Measurements from ENCODE around the gene OLFM2.

OLFM2 gene

DNA sequence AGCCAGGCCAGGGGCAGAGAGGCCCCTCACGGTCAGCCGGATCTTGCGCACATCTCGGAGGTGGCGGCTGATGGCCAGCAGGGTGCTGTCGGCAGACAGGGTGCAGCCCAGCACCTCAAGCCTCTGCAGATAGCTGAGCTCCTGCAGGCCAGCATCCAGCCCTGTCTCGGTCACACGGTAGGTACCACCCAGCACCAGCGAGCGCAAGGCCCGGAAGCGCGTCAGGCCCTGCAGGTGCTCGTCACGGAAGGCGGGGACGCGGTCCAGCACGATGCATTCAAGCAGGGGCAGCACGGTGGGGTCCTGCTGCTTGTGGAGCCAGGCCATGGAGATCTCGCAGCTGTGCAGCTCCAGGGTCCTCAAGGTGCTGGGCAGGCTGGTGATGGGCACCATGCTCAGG is 125.2 kb downstream of the OLFM2 start:
- Histone ChIP-seq H3K9ac (ENCODE audit: low read depth, low read length) (no peak overlapping the region), H3K9me3 (ENCODE audit: insufficient read depth, low read length, severe bottlenecking) (peaks cover 9% of the 10 kb centered on the region), H2AFZ (ENCODE audit: low read depth, low read length) (no peak overlapping the region), H3K4me1 (ENCODE audit: insufficient read depth, low read length) (no peaks in the 10 kb centered on the region), H3K36me3 (ENCODE audit: insufficient read depth, low read length) (peaks cover 48% of the 10 kb centered on the region), H4K20me1 (ENCODE audit: insufficient read depth, low read length) (no peaks in the 10 kb centered on the region), H3K27ac (ENCODE audit: low read length) (no peak overlapping the region), H3K27me3 (ENCODE audit: insufficient read depth, low read length, poor library complexity) (no peaks in the 10 kb centered on the region), H3K4me3 (ENCODE audit: low read depth in 1 of 2, low read length in 2 of 2) (no peak overlapping the region), H3K79me2 (ENCODE audit: insufficient read depth, low read length) (peaks cover 17% of the 10 kb centered on the region), H3K4me2 (ENCODE audit: insufficient read depth, low read length) (no peak overlapping the region)
- DNase-seq (no peak), ATAC-seq (ENCODE audit: insufficient read depth, low read depth) (no peak)
- TF ChIP-seq EZH2 (IDR thresholded peaks at IDR 0.05; ENCODE audit: borderline replicate concordance, low read depth, low read length, severe bottlenecking) = no peak
- TF ChIP-seq, protein P1, sequence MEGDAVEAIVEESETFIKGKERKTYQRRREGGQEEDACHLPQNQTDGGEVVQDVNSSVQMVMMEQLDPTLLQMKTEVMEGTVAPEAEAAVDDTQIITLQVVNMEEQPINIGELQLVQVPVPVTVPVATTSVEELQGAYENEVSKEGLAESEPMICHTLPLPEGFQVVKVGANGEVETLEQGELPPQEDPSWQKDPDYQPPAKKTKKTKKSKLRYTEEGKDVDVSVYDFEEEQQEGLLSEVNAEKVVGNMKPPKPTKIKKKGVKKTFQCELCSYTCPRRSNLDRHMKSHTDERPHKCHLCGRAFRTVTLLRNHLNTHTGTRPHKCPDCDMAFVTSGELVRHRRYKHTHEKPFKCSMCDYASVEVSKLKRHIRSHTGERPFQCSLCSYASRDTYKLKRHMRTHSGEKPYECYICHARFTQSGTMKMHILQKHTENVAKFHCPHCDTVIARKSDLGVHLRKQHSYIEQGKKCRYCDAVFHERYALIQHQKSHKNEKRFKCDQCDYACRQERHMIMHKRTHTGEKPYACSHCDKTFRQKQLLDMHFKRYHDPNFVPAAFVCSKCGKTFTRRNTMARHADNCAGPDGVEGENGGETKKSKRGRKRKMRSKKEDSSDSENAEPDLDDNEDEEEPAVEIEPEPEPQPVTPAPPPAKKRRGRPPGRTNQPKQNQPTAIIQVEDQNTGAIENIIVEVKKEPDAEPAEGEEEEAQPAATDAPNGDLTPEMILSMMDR (IDR thresholded peaks at IDR 0.05; ENCODE audit: borderline replicate concordance, extremely low read depth, low read length, poor library complexity, severe bottlenecking) = no peak

DNA sequence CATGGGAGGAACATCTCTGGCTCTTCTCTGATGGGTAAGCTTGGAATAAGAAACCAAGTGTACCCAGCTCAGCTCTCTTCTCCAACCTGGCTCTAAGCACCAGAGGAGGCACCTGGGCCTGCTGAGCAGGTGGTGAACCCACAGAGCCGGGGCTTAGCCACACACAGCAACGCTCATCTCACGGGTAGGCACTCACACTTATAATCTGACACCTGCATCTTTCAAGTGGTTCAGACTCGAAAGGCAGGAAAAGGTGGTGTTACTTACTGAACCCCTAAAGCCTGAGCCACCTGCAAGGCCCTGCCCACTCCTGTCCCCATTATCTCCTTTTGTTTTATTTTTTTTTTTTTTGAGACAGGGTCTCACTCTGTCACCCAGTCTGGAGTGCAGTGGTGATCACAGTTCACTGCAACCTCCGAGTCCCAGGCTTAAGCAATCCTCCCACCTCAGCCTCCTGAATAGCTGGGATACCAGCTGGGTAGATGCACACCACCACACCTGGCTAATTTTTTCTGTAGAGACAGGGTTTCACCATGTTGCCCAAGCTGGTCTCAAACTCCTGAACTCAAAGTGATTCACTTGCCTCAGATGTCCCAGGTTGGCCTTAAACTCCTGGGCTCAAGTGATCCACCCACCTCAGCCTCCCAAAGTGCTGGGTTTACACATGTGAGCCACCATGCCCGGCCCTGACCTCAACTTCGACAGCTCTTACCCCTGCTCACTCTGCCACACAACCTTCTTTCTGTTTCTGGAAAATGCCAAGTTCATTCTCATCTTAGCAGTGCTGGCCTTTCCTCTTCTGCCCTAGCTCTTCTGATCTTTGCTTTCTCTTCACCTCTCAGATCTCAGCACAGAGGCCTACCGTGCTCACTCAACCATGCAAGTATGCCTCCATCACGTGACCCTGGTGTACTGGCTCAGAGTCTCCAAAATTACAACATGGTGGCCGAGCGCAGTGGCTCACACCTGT is 127.2 kb downstream of the OLFM2 start:
- Histone ChIP-seq H3K27me3 (ENCODE audit: insufficient read depth, low read length, poor library complexity) (no peaks in the 10 kb centered on the region), H3K4me2 (ENCODE audit: insufficient read depth, low read length) (no peak overlapping the region), H3K79me2 (ENCODE audit: insufficient read depth, low read length) (peaks cover 4% of the 10 kb centered on the region; the same call in 1 of the 2 replicates), H3K4me1 (ENCODE audit: insufficient read depth, low read length) (no peaks in the 10 kb centered on the region), H3K9ac (ENCODE audit: low read depth, low read length) (no peak overlapping the region), H3K36me3 (ENCODE audit: insufficient read depth, low read length) (peaks cover 46% of the 10 kb centered on the region), H3K9me3 (ENCODE audit: insufficient read depth, low read length, severe bottlenecking) (no peaks in the 10 kb centered on the region), H3K27ac (ENCODE audit: low read length) (no peak overlapping the region), H3K4me3 (ENCODE audit: low read depth in 1 of 2, low read length in 2 of 2) (no peak overlapping the region), H2AFZ (ENCODE audit: low read depth, low read length) (no peak overlapping the region), H4K20me1 (ENCODE audit: insufficient read depth, low read length) (no peaks in the 10 kb centered on the region)
- DNase-seq (peak; percentile 41), ATAC-seq (ENCODE audit: insufficient read depth, low read depth) (peak; percentile 63; the same call in 2 of the 3 replicates)
- TF ChIP-seq, protein P1 (IDR thresholded peaks at IDR 0.05; ENCODE audit: borderline replicate concordance, extremely low read depth, low read length, poor library complexity, severe bottlenecking) = no peak
- no peak for TF ChIP-seq EZH2 (IDR thresholded peaks at IDR 0.05; ENCODE audit: borderline replicate concordance, low read depth, low read length, severe bottlenecking)

DNA sequence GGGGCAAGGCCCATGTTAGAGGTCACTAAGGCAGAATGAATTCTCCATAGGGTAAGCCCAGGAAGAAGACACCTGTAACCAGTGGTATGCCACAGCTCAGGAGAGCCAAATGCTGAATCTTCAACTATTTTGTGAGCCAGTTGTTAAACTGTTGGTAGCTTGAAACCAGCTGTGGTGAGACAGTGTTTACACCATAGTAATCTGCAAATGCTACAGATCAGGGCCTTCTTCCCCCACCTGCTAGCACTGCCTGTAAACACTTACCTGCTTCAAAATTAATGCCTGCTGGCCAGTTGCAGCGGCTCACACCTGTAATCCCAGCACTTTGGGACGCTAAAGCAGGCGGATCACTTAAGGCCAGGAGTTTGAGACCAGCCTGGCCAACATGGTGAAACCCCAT is 129.5 kb downstream of the OLFM2 start:
- Histone ChIP-seq H3K27ac (ENCODE audit: low read length) (no peak overlapping the region), H3K9ac (ENCODE audit: low read depth, low read length) (no peak overlapping the region), H3K4me1 (ENCODE audit: insufficient read depth, low read length) (no peaks in the 10 kb centered on the region), H3K4me3 (ENCODE audit: low read depth in 1 of 2, low read length in 2 of 2) (no peak overlapping the region), H2AFZ (ENCODE audit: low read depth, low read length) (no peak overlapping the region), H3K4me2 (ENCODE audit: insufficient read depth, low read length) (no peak overlapping the region), H4K20me1 (ENCODE audit: insufficient read depth, low read length) (no peaks in the 10 kb centered on the region), H3K27me3 (ENCODE audit: insufficient read depth, low read length, poor library complexity) (no peaks in the 10 kb centered on the region), H3K9me3 (ENCODE audit: insufficient read depth, low read length, severe bottlenecking) (no peaks in the 10 kb centered on the region), H3K36me3 (ENCODE audit: insufficient read depth, low read length) (peaks cover 42% of the 10 kb centered on the region), H3K79me2 (ENCODE audit: insufficient read depth, low read length) (no peaks in the 10 kb centered on the region)
- DNase-seq (no peak), ATAC-seq (ENCODE audit: insufficient read depth, low read depth) (no peak)
- no peak for TF ChIP-seq EZH2 (IDR thresholded peaks at IDR 0.05; ENCODE audit: borderline replicate concordance, low read depth, low read length, severe bottlenecking)
- TF ChIP-seq, protein P1 (IDR thresholded peaks at IDR 0.05; ENCODE audit: borderline replicate concordance, extremely low read depth, low read length, poor library complexity, severe bottlenecking) = no peak

All from DND-41 (cell line).